T follicular helper cell (primary cell): Measurements from ENCODE around the gene MMP24.
"Not testable (repeated sequence)": the region's sequence is repeated elsewhere in the genome, so short reads cannot be mapped to it uniquely, and the experiment has no call there.

Experiments used
- DNase-seq: peaks from one replicate; pipeline ENCODE4 v3.0.0-alpha.2; 2020; ENCODE audit warnings: low read depth

Gene MMP24

GRCh38 chr20:35311822-35312221, 85.3 kb downstream of the MMP24 start:
- DNase-seq = no peak

- no peak for DNase-seq
Measured at GRCh38 chr20:35312318-35312717, 85.8 kb downstream of the MMP24 start.

GRCh38 chr20:35314816-35315631, 88.5 kb downstream of the MMP24 start:
- no peak for DNase-seq

- not testable (repeated sequence) for DNase-seq
Measured at GRCh38 chr20:35315632-35316020, 89.1 kb downstream of the MMP24 start.

- DNase-seq = no peak
Measured at GRCh38 chr20:35316086-35316485, 89.6 kb downstream of the MMP24 start.

- no peak for DNase-seq
Measured at GRCh38 chr20:35317416-35318210, 91.1 kb downstream of the MMP24 start.

- no peak for DNase-seq
Measured at GRCh38 chr20:35318502-35319157, 92.1 kb downstream of the MMP24 start.

- no peak for DNase-seq
Measured at GRCh38 chr20:35319192-35319870, 92.8 kb downstream of the MMP24 start.

- DNase-seq = no peak
Measured at GRCh38 chr20:35319871-35320197, 93.3 kb downstream of the MMP24 start.

- no peak for DNase-seq
Measured at GRCh38 chr20:35320396-35321126, 94.1 kb downstream of the MMP24 start.

GRCh38 chr20:35325401-35325800, 98.9 kb downstream of the MMP24 start:
- no peak for DNase-seq

GRCh38 chr20:35326021-35326739, 99.7 kb downstream of the MMP24 start:
- DNase-seq = no peak
